GM13976 (cell line): Measurements from ENCODE around the gene NPHP1.
A peak's percentile ranks its signal among the peaks of the same experiment; 100 is the strongest.
"Not testable (repeated sequence)": the region's sequence is repeated elsewhere in the genome, so short reads cannot be mapped to it uniquely, and the experiment has no call there.

ENCODE experiments used
- DNase-seq: peaks from one replicate; pipeline ENCODE4 v3.0.0; 2012; ENCODE audit warnings: low spot score
- CTCF ChIP-seq: IDR thresholded peaks from 2 replicates; pipeline ENCODE4 v1.5.1; 2012; ENCODE audit warnings: borderline replicate concordance, mild to moderate bottlenecking; ENCODE audit not compliant: insufficient read depth; ENCODE audit errors: extremely low read depth, missing control alignments, control extremely low read depth
- in situ Hi-C: fragments of 300-500 bp; cut with MboI; formaldehyde crosslinking; loops from one replicate; pipeline ENCODE4 v1.12.0; 2022; ENCODE audit warnings: low sequenced_read_pairs, mixed read lengths, inconsistent platforms; ENCODE audit not compliant: unreplicated experiment

Gene NPHP1

GRCh38 chr2:110120171-110121051, 84.4 kb downstream of the NPHP1 start:
- no peak for DNase-seq
- in situ Hi-C loops, result no loop called here
- no peak for TF ChIP-seq CTCF

DNA sequence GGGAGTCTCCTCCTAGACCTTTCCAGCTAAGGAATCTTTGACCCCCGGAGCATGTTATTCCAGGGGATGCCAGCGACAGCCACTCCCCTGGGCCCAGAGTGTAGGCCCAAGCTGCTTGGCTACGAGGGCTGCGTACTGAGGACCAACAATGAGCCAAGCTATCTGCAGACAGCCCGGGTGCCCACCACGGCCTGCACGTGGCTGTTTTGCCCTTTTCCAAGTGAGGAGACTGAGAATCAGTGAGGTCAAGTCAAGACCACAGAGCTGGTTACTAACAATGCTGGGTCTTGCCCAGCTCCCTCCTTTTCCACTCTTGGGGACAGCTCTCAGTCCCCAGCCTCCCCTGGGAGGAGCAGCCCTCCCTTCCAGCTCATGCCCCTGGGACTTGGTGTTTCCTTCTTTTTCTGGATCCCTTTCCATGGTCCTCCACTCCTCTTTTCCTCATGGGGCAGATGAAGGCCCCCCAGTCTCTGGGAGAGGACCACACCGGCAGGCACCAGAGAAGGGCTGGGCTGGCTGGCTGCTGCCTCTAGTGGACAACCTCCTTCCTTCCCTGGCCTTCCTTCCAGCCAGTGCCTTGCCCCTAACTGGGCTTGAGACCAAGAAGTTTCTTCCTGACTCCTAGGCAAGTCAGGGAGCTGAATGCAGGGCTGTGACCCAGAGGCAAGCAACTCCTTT, 88.6 kb downstream of the NPHP1 start:
- DNase-seq, result peak; percentile 42
- in situ Hi-C loops, result no loop called here
- no peak for TF ChIP-seq CTCF

- DNase-seq, result no peak
- in situ Hi-C loops, result no loop called here
- no peak for TF ChIP-seq CTCF
Measured at GRCh38 chr2:110115291-110116032, 89.4 kb downstream of the NPHP1 start, which contains the start of gene MALL. MALL (minus strand) TSS chr2:110115822; CDS start chr2:110115792, 30 bp downstream.

DNA sequence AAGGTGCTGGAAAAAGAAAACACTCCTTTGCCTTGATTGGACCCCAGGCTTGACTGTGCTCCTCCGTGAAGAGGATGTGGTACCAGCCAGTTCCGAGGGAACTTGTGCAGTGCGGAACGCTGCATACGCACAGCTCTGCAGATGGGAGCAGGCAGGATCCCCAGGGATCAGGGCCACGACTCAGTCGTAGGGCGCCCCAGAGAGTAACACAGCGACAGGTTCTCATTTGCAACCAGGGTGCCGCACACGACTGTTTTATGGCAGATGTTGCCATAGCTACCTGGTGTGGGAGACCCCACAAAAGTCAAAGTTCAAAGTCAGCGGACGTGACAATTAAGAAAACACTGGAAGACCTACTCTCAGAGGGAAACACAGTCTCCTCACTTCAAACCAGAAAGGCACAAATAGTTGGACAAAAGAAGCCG, 90.0 kb downstream of the NPHP1 start:
- in situ Hi-C loops, result no loop called here
- DNase-seq, result no peak
- no peak for TF ChIP-seq CTCF

GRCh38 chr2:110113961-110114591, 90.7 kb downstream of the NPHP1 start:
- no peak for DNase-seq

DNA sequence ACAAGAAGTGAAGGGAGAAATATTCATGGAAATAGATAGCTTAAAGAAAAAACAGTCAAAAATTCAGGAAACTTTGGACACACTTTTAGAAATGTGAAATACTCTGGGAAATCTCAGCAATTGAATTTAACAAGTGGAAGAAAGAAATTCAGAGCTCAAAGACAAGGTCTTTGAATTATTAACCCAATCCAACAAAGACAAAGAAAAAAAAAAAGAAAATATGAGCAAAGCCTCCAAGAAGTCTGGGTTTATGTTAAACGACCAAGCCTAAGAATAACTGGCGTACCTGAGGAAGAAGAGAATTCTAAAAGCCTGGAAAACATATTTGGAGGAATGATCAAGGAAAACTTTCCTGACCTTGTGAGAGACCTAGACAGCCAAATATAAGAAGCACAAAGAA, 96.5 kb downstream of the NPHP1 start:
- DNase-seq, in situ Hi-C loops: not testable (repeated sequence)

More at GRCh38 chr2:110113961-110114591, 90.7 kb downstream of the NPHP1 start:
- no peak for TF ChIP-seq CTCF
- in situ Hi-C loops, result no loop called here
